Skeletal muscle satellite cell (primary cell): ENCODE data around the gene THOP1.

Experiments used
- H3K27me3 ChIP-seq: 2 replicates; pipeline ENCODE4 v1.7.0; 2013; ENCODE audit warnings: low read length; ENCODE audit not compliant: control insufficient read depth, insufficient read depth
- H3K36me3 ChIP-seq: 2 replicates; pipeline ENCODE4 v1.7.0; 2013; ENCODE audit warnings: mild to moderate bottlenecking, control low read depth, low read length; ENCODE audit not compliant: insufficient read depth
- H3K4me1 ChIP-seq: 2 replicates; pipeline ENCODE4 v1.7.0; 2013; ENCODE audit warnings: low read length; ENCODE audit not compliant: control insufficient read depth, insufficient read depth
- H3K4me2 ChIP-seq: 2 replicates; pipeline ENCODE4 v1.7.0; 2013; ENCODE audit warnings: mild to moderate bottlenecking, low read length
- H3K4me3 ChIP-seq: 2 replicates; pipeline ENCODE4 v1.7.0; 2013; ENCODE audit warnings: low read length
- H3K9ac ChIP-seq: 2 replicates; pipeline ENCODE4 v1.7.0; 2013; ENCODE audit warnings: mild to moderate bottlenecking, low read depth, low read length, moderate library complexity
- H3K9me3 ChIP-seq: replicated peaks from 2 replicates; pipeline ENCODE4 v1.7.0; 2013; ENCODE audit warnings: mild to moderate bottlenecking, control low read depth, low read length

The THOP1 gene

DNA sequence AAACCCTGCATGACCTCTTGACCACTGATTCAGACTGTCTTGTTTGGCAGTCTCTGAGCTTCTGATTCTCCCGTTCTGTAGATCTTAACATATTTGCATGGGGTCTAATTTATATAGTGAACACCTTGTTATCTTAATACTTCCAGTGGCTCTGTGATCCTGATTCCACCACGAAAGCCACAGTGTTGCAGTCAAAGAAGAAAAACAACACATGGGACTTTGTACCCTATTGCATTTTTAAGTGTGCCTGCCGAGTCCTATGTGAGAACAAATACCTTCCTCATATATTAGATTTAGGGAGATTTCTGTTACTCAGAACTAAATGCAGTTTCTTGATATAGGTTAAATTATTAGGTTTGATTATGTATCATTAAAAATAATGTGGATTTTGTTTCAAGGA is 69.5 kb downstream of the THOP1 start:
- no peaks in the 10 kb centered on the region for H3K27me3 ChIP-seq
- no peaks in the 10 kb centered on the region for H3K4me1 ChIP-seq
- no peak overlapping the region for H3K4me3 ChIP-seq
- peaks cover 38% of the 10 kb centered on the region for H3K9me3 ChIP-seq
- H3K36me3 ChIP-seq, result peaks cover 50% of the 10 kb centered on the region
- no peak overlapping the region for H3K9ac ChIP-seq
- no peak overlapping the region for H3K4me2 ChIP-seq

DNA sequence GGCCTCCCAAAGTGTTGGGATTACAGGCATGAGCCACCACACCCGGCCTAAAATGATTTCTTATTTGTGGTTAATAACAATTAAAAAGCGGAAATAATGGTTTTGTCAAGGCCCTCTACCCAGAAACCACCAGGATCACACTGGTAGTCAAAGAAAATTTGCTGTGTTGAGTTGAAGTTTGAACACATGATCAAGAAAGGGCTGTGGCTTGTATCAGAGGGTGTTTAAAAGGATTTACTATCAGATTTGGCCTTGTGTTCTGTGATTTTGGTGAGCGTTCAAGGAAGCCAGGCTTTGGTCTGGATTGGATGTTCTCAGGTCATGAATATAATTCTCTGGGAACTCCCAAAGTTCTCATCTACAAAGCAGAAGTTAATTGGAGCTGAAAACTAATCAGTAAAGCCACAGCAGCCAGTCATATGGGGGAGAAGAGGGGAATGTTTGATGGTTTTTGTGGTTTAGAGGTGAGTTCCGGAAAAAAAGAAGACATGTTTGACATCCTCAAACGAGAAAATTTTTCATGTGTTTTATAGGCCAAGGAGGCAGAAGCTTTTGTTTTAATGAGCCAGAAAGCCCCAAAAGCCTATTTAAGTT is 71.3 kb downstream of the THOP1 start:
- Histone ChIP-seq H3K27me3 (no peaks in the 10 kb centered on the region), H3K36me3 (peaks cover 39% of the 10 kb centered on the region), H3K4me3 (no peak overlapping the region), H3K9me3 (peaks cover 28% of the 10 kb centered on the region), H3K4me1 (no peaks in the 10 kb centered on the region), H3K4me2 (no peak overlapping the region), H3K9ac (no peak overlapping the region)

DNA sequence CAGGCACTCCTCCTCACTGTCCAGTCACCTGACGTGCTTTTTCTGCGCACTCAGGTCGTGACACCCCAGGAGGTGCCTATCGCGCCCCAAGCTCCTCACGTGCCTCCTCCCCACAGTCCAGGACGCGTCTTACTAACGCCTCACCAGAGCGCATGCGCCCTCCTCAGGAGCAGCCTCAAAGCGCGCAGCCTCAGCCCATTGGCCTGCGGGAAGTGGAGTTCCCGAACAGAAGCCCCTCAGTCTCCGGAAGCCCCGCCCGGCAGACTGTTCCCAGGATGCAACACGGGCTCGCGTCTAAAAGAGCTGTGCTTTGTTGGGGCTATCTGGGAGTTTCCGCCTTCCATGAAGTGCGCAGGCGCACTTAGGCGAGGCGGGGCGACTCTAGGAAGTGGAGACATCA is 73.6 kb downstream of the THOP1 start:
- H3K9me3 ChIP-seq, result peaks cover 7% of the 10 kb centered on the region
- no peak overlapping the region for H3K4me2 ChIP-seq
- H3K36me3 ChIP-seq, result peaks cover 16% of the 10 kb centered on the region
- H3K9ac ChIP-seq, result no peak overlapping the region
- H3K4me1 ChIP-seq, result no peaks in the 10 kb centered on the region
- H3K27me3 ChIP-seq, result no peaks in the 10 kb centered on the region
- H3K4me3 ChIP-seq, result no peak overlapping the region

DNA sequence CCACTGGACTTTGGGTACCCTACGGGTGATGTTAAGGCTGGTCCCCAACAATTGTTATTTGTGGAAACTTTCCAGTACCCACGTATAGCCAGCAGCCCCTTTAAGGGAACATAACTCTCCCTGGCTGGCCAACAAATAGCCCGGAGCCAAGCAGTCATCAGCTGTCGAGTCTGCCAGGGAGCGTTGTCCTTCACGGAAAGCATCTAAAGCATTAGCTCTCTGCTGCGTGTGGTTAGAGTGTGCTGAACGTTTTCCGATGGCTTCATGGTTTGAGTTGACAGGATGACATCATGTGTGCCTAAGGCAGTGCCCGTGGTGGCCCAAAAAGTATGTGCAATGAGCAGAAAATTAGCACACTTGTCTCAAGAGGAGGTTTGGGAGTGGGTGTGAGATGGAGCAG is 78.5 kb downstream of the THOP1 start:
- no peak overlapping the region for H3K4me2 ChIP-seq
- H3K36me3 ChIP-seq, result no peaks in the 10 kb centered on the region
- no peaks in the 10 kb centered on the region for H3K27me3 ChIP-seq
- no peak overlapping the region for H3K9ac ChIP-seq
- H3K4me1 ChIP-seq, result peaks cover 4% of the 10 kb centered on the region
- no peak overlapping the region for H3K4me3 ChIP-seq
- H3K9me3 ChIP-seq, result no peaks in the 10 kb centered on the region
